Activated CD8-positive, alpha-beta memory T cell treated with anti-CD3 and anti-CD28 coated beads for 1 hour (primary cell): Measurements from ENCODE around the gene HOXD13.

ENCODE experiments used
- DNase-seq, 2 donors: peaks; one replicate each; pipeline ENCODE4 v3.0.0-alpha.2; 2020; ENCODE audit warnings: low read depth in 1 of 2; ENCODE audit errors: extremely low read depth in 1 of 2

The HOXD13 gene

GRCh38 chr2:176105078-176105729, 12.7 kb downstream of the HOXD13 start:
- DNase-seq, result no peak

GRCh38 chr2:176105730-176106580, 13.4 kb downstream of the HOXD13 start:
- no peak for DNase-seq

DNA sequence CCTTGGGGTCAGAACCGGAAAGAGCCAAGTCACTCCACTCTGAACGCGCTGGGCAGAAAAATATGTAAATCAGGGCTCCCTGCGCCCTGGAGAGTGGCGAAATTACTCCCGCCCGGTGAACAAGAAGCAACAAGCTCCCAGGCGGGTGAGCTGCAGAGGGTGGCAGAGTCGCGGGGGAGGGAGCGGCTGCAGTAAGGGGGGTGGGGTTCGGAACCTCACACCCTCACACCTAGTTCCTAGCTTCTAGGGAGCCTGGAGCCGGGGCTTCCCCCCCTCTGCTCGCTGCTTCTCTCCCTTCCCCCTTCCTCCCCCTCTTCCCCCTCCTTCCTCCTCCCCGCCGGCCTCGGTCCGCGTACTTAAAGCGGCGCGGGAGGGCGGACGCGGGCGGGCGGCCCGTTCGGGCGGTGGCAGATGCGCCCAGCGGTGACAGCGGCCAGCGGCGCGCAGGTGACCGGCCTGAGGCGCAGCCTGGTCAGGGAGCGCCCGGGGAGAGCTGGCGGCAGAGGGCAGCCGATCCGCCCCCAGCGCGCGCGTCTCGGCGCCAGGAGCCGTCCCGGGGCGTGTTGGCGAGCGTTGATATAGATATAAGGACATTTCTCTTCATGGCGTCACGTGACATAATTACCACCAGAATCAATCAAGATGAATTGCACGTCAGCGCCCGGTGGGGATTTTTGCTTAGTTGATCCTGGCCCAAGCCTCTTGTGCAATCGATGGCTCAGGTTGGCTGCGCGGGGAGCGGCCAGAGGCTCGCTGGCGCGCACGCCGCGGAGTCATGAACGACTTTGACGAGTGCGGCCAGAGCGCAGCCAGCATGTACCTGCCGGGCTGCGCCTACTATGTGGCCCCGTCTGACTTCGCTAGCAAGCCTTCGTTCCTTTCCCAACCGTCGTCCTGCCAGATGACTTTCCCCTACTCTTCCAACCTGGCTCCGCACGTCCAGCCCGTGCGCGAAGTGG, 14.3 kb downstream of the HOXD13 start, which contains the start of gene HOXD11:
Gene HOXD11, plus strand, starts transcription at position 700 of the 959 bp plus-strand sequence. Its CDS starts 76 bp downstream, at position 776.
- no peak for DNase-seq

- DNase-seq, result no peak
These were observed 15.2 kb downstream of the HOXD13 start for GRCh38 chr2:176107731-176108181.

GRCh38 chr2:176109192-176109901, 16.8 kb downstream of the HOXD13 start:
- DNase-seq, result no peak

- DNase-seq, result no peak
These were observed 17.4 kb downstream of the HOXD13 start for GRCh38 chr2:176109946-176110345.

DNA sequence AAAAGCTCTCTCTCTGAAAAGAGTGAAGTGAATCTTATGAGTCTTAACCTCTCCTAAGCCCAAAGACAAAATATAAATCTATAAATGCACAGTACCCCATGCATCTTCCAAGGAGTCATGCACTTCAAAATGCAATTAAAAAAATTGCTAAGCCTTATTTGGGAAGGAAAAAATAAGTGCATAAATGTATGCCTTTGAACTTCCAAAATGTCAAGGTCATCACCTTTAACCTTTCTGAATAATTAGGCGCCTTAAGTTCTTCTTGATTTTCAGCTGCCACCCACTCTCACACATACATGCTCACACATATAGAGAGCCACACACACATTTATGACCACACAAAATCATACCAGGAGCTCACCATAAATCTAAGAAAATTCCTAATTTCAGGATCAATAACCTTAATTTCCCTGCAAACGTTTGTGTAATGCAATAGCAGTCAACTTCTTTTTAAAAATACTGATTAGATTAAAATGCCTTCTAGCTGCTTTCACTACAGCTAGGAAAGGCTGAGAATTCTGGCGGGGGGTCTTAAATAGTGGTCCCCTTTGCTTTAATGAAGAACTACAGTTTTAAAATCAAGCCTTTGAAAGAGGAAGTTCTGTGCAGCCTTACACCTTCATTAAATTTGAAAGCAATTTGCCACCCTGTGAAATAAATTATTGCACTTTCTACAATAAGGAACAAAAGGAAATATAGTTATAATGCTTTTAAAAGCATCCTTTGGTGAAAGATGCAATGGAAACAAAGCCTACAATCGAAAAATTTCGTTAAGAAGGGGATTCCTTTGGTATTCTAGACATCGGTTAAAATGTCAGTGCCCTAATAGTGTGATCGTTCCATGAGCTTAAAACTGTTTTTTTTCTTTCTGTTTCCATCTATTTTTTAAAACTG, 18.1 kb downstream of the HOXD13 start:
- DNase-seq, result no peak

DNA sequence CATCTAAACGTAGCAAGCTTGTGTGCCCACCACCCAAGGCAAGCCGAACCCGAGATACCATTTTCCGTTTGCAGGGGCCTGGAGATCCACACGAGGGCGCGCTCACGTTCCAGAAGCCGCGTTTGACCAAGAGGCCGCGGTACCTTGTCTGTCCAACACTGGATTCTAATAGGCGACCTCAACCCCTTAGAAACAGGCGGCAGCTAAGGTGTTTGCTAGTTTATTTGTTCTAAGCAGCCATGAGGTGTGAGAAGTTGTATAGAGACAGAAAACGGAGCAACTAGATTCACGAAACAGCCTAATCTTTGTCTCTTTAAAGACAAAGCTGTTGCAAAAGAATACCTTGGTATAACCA, 18.8 kb downstream of the HOXD13 start:
- no peak for DNase-seq

- DNase-seq, result no peak
These were observed 19.4 kb downstream of the HOXD13 start for GRCh38 chr2:176111846-176112374.

DNA sequence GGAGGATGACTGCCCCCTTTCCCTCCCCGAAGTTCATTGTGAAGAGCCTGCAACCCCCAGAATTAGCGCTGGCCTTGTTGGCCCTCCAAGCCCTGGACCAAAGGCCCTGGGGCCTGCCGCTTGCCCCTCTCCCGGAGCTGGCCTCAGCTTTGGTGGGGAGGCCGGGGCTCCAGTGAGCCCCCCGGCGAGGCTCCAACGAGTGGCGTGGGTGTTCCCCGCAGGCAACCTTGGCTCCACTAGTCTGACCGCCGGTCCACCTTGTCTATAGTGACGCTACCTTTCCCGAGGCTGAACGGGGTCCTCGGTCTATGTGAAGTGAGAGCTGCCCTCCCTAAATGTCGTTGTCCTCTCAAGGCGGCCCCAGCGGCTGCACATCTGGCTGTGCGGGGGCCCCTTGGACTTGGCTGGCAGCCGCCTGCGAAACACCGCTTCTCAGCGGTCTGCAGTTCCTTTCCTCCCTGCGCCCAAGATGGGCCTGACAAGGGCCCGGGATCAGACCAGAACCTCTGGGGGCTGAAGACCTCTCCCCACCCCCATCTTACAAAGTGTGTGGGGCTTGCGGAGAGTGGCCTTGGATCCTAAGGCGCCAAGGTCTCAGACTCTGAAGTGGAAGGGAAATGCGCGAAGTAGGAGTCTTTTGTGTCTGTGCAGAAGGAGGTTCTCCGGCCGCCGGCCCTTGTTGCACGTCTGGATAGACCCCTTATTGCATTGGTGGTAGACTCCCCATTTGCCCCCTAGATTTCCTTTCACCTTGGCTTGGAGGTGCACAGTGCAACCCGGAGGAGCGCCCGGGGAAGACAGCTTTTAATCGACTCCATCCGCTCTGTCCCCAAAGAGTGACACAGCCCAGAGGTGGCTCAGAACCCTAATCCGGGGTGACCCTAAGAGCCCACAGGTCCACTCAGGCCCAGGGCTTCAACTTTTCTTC, 20.1 kb downstream of the HOXD13 start:
- no peak for DNase-seq

GRCh38 chr2:176114120-176114929, 21.8 kb downstream of the HOXD13 start:
- no peak for DNase-seq

- no peak for DNase-seq
These were observed 22.6 kb downstream of the HOXD13 start for GRCh38 chr2:176114930-176115625.

GRCh38 chr2:176115883-176116813, 23.6 kb downstream of the HOXD13 start, which contains the start of gene HOXD10:
Gene HOXD10 (plus strand): TSS chr2:176116778. CDS start chr2:176116834, 56 bp downstream.
- no peak for DNase-seq

DNA sequence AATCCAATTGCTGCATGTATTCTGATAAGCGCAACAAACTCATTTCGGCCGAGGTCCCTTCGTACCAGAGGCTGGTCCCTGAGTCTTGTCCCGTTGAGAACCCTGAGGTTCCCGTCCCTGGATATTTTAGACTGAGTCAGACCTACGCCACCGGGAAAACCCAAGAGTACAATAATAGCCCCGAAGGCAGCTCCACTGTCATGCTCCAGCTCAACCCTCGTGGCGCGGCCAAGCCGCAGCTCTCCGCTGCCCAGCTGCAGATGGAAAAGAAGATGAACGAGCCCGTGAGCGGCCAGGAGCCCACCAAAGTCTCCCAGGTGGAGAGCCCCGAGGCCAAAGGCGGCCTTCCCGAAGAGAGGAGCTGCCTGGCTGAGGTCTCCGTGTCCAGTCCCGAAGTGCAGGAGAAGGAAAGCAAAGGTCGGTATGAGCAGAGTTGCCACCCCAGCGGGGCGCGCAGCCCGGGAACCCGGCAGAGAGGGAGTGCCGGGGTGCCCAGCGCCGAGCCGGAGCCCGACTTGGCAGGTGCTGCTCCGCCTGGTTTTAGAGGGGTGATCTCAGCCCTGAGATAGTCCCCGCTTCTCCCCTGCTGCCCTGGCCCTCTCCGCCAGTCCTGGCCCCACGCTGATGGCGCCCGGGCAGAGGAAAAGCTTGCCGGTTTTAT, 24.8 kb downstream of the HOXD13 start:
- DNase-seq, result no peak

GRCh38 chr2:176117823-176118371, 25.4 kb downstream of the HOXD13 start:
- DNase-seq, result no peak
